ENCODE results near the gene AGL. TPM values are rescaled to one million over a fixed set of nuclear protein-coding genes. Genes with fewer than 3 reads are reported as not detected.
A peak's percentile ranks its signal among the peaks of the same experiment; 100 is the strongest.

AGL gene
- total and polyA plus RNA-seq, 2 of the 13 experiments (the other 11 are each of a cell fraction or from before 2014, with no cell fraction given), result 4.3 to 13.1 TPM

- TF ChIP-seq, protein P1, sequence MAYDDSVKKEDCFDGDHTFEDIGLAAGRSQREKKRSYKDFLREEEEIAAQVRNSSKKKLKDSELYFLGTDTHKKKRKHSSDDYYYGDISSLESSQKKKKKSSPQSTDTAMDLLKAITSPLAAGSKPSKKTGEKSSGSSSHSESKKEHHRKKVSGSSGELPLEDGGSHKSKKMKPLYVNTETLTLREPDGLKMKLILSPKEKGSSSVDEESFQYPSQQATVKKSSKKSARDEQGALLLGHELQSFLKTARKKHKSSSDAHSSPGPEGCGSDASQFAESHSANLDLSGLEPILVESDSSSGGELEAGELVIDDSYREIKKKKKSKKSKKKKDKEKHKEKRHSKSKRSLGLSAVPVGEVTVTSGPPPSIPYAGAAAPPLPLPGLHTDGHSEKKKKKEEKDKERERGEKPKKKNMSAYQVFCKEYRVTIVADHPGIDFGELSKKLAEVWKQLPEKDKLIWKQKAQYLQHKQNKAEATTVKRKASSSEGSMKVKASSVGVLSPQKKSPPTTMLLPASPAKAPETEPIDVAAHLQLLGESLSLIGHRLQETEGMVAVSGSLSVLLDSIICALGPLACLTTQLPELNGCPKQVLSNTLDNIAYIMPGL (CRISPR knock-in tag; IDR thresholded peaks at IDR 0.05; ENCODE audit: borderline replicate concordance in 1 of 2, low read depth in 1 of 2), result peak; percentile 97 to 99
- TF ChIP-seq, protein P2, sequence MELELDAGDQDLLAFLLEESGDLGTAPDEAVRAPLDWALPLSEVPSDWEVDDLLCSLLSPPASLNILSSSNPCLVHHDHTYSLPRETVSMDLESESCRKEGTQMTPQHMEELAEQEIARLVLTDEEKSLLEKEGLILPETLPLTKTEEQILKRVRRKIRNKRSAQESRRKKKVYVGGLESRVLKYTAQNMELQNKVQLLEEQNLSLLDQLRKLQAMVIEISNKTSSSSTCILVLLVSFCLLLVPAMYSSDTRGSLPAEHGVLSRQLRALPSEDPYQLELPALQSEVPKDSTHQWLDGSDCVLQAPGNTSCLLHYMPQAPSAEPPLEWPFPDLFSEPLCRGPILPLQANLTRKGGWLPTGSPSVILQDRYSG (CRISPR knock-in tag; IDR thresholded peaks at IDR 0.05), result no peak
- peak; percentile 83 for TF ChIP-seq ZNF230 (CRISPR knock-in tag; IDR thresholded peaks at IDR 0.05)
- TF ChIP-seq ZNF292 (CRISPR knock-in tag; IDR thresholded peaks at IDR 0.05; ENCODE audit: borderline replicate concordance, low read depth), result peak; percentile 93
- TF ChIP-seq RARG (CRISPR knock-in tag; IDR thresholded peaks at IDR 0.05; ENCODE audit: low read depth), result no peak
- TF ChIP-seq KLF9 (CRISPR knock-in tag; IDR thresholded peaks at IDR 0.05; ENCODE audit: low read depth), result peak; percentile 24
- TF ChIP-seq GMEB1 (CRISPR knock-in tag; IDR thresholded peaks at IDR 0.05; ENCODE audit: borderline replicate concordance), result peak; percentile 89
- 0 out of 2 replicates have a peak, but pooled peaks have one; percentile 58 for TF ChIP-seq ZSCAN22 (CRISPR knock-in tag; IDR thresholded peaks at IDR 0.05)
- TF ChIP-seq ZBTB8A (CRISPR knock-in tag; IDR thresholded peaks at IDR 0.05; ENCODE audit: borderline replicate concordance, low read depth), result 0 out of 2 replicates have a peak, but pooled peaks have one; percentile 72
- 0 out of 2 replicates have a peak, but pooled peaks have one; percentile 33 for TF ChIP-seq U2AF2 (IDR thresholded peaks at IDR 0.05; ENCODE audit: low read depth, low read length)
- TF ChIP-seq, protein P3, sequence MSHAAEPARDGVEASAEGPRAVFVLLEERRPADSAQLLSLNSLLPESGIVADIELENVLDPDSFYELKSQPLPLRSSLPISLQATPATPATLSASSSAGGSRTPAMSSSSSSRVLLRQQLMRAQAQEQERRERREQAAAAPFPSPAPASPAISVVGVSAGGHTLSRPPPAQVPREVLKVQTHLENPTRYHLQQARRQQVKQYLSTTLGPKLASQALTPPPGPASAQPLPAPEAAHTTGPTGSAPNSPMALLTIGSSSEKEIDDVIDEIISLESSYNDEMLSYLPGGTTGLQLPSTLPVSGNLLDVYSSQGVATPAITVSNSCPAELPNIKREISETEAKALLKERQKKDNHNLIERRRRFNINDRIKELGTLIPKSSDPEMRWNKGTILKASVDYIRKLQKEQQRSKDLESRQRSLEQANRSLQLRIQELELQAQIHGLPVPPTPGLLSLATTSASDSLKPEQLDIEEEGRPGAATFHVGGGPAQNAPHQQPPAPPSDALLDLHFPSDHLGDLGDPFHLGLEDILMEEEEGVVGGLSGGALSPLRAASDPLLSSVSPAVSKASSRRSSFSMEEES (CRISPR knock-in tag; IDR thresholded peaks at IDR 0.05), result peak; percentile 70; the same call in 1 of the 2 replicates
- peak; percentile 96 for TF ChIP-seq ZNF598 (CRISPR knock-in tag; IDR thresholded peaks at IDR 0.05; ENCODE audit: borderline replicate concordance)
- TF ChIP-seq ARID3A (IDR thresholded peaks at IDR 0.05; ENCODE audit: low read depth, low read length), result no peak; the same call in 1 of the 2 replicates
- peak; percentile 95 for TF ChIP-seq ZNF724P (CRISPR knock-in tag; IDR thresholded peaks at IDR 0.05; ENCODE audit: borderline replicate concordance)
- peak; percentile 99 for TF ChIP-seq KDM5B (CRISPR knock-in tag; IDR thresholded peaks at IDR 0.05; ENCODE audit: borderline replicate concordance)
- TF ChIP-seq ZNF619 (CRISPR knock-in tag; IDR thresholded peaks at IDR 0.05), result peak; percentile 95
- peak; percentile 85; the same call in 1 of the 2 replicates for TF ChIP-seq ZNF607 (CRISPR knock-in tag; IDR thresholded peaks at IDR 0.05; ENCODE audit: borderline replicate concordance)
Observed at GRCh38 chr1:99969729-99970621, 119.8 kb downstream of the AGL start, which contains the start of gene SLC35A3 (continued).

Data from HepG2 (cell line).